ENCODE measurements around the gene SETDB2.

- no peak for TF ChIP-seq EZH2 (IDR thresholded peaks at IDR 0.05)
- no peak for TF ChIP-seq POLR2AphosphoS5 (IDR thresholded peaks at IDR 0.05; ENCODE audit: borderline replicate concordance, low read depth, low read length)
- no peak for TF ChIP-seq FOXP2 (optimal IDR thresholded peaks at IDR 0.05; ENCODE audit: control extremely low read depth, extremely low read length, insufficient read depth)
These were observed 9.4 kb downstream of the SETDB2 start for GRCh38 chr13:49453465-49453864.
